RWPE2 (cell line): ENCODE measurements around the gene DVL1.

ENCODE experiments used
- ATAC-seq: fragments of 200-7000 bp; cut with Tn5 transposase; 3 replicates; pipeline ENCODE4 v1.9.1; 2021; ENCODE audit warnings: low read depth
- DNase-seq: peaks from one replicate; pipeline ENCODE4 v3.0.0-alpha.2; 2020; ENCODE audit warnings: low spot score
- H3K27ac ChIP-seq: fragments of 450-650 bp; 2 replicates; pipeline ENCODE4 v1.5.1; 2017; ENCODE audit warnings: mild to moderate bottlenecking; ENCODE audit not compliant: poor library complexity, severe bottlenecking
- H3K27me3 ChIP-seq: fragments of 250-450 bp; sonication (Bioruptor Pico); 2 replicates; pipeline ENCODE4 v1.5.1; 2021; ENCODE audit warnings: mild to moderate bottlenecking, moderate library complexity; ENCODE audit not compliant: insufficient read depth, poor library complexity, severe bottlenecking
- H3K36me3 ChIP-seq: fragments of 250-450 bp; sonication (Bioruptor Pico); 2 replicates; pipeline ENCODE4 v1.5.1; 2020; ENCODE audit warnings: low read depth, mild to moderate bottlenecking, moderate library complexity
- H3K4me1 ChIP-seq: fragments of 250-450 bp; sonication (Bioruptor Pico); 2 replicates; pipeline ENCODE4 v1.5.1; 2021; ENCODE audit warnings: mild to moderate bottlenecking, moderate library complexity; ENCODE audit not compliant: insufficient read depth, poor library complexity, severe bottlenecking
- H3K4me3 ChIP-seq: fragments of 250-450 bp; sonication (Bioruptor Pico); 2 replicates; pipeline ENCODE4 v1.5.1; 2021; ENCODE audit warnings: mild to moderate bottlenecking, moderate library complexity; ENCODE audit not compliant: severe bottlenecking
- H3K9me3 ChIP-seq: fragments of 250-450 bp; sonication (Bioruptor Pico); 2 replicates; pipeline ENCODE4 v1.5.1; 2021; ENCODE audit warnings: mild to moderate bottlenecking, moderate library complexity; ENCODE audit not compliant: severe bottlenecking
- CTCF ChIP-seq: fragments of 450-650 bp; IDR thresholded peaks from one replicate; pipeline ENCODE4 v1.5.1; 2017; ENCODE audit warnings: mild to moderate bottlenecking, moderate library complexity; ENCODE audit not compliant: poor library complexity, severe bottlenecking

Gene DVL1

GRCh38 chr1:1291548-1292441, 57.4 kb downstream of the DVL1 start:
- TF ChIP-seq CTCF, result peak; percentile 81
- Histone ChIP-seq H3K27ac (no peak overlapping the region), H3K4me1 (no peaks in the 10 kb centered on the region), H3K9me3 (no peaks in the 10 kb centered on the region), H3K4me3 (no peak overlapping the region), H3K27me3 (no peaks in the 10 kb centered on the region), H3K36me3 (no peaks in the 10 kb centered on the region)
- ATAC-seq, result peak; percentile 84
- DNase-seq, result no peak

GRCh38 chr1:1291023-1291528, 58.1 kb downstream of the DVL1 start:
- Histone ChIP-seq H3K4me3 (no peak overlapping the region), H3K27me3 (no peaks in the 10 kb centered on the region), H3K36me3 (no peaks in the 10 kb centered on the region), H3K27ac (no peak overlapping the region), H3K9me3 (no peaks in the 10 kb centered on the region), H3K4me1 (no peaks in the 10 kb centered on the region)
- ATAC-seq (peak; percentile 35), DNase-seq (no peak)
- no peak for TF ChIP-seq CTCF

- no peak overlapping the region for H3K4me3 ChIP-seq
- DNase-seq (no peak), ATAC-seq (no peak)
- no peaks in the 10 kb centered on the region for H3K9me3 ChIP-seq
- no peaks in the 10 kb centered on the region for H3K36me3 ChIP-seq
- no peak overlapping the region for H3K27ac ChIP-seq
- no peaks in the 10 kb centered on the region for H3K27me3 ChIP-seq
- H3K4me1 ChIP-seq, result no peaks in the 10 kb centered on the region
- peak; percentile 28 for TF ChIP-seq CTCF
These were observed 58.9 kb downstream of the DVL1 start for GRCh38 chr1:1290238-1290731.

GRCh38 chr1:1287288-1288110, 61.7 kb downstream of the DVL1 start:
- no peak overlapping the region for H3K4me3 ChIP-seq
- ATAC-seq, result no peak
- no peaks in the 10 kb centered on the region for H3K36me3 ChIP-seq
- no peaks in the 10 kb centered on the region for H3K4me1 ChIP-seq
- no peak overlapping the region for H3K27ac ChIP-seq
- no peak for DNase-seq
- H3K9me3 ChIP-seq, result no peaks in the 10 kb centered on the region
- H3K27me3 ChIP-seq, result no peaks in the 10 kb centered on the region
- no peak for TF ChIP-seq CTCF
